GM21529 (cell line): ENCODE measurements around the gene ZNF410.
A peak's percentile ranks its signal among the peaks of the same experiment; 100 is the strongest.
"Not testable (repeated sequence)": the region's sequence is repeated elsewhere in the genome, so short reads cannot be mapped to it uniquely, and the experiment has no call there.

Source experiments
- ATAC-seq: cut with Tn5 transposase; IDR thresholded peaks from one replicate; pipeline ENCODE4 v1.9.1; 2021; ENCODE audit not compliant: unreplicated experiment

ZNF410 gene

GRCh38 chr14:73886449-73887317 is at the start of gene ZNF410:
TSS of gene ZNF410 (plus strand) at chr14:73886859. CDS start at chr14:73892176, 5,317 bp downstream.
- peak; percentile 92 for ATAC-seq

GRCh38 chr14:73838293-73839034 is 48.2 kb upstream of the ZNF410 start:
- not testable (repeated sequence) for ATAC-seq

GRCh38 chr14:73842201-73842600 is 44.5 kb upstream of the ZNF410 start:
- no peak for ATAC-seq

GRCh38 chr14:73842851-73843250 is 43.8 kb upstream of the ZNF410 start:
- ATAC-seq: no peak

- ATAC-seq: no peak
Measured at GRCh38 chr14:73843296-73843695, 43.4 kb upstream of the ZNF410 start.

GRCh38 chr14:73846947-73847346 is 39.7 kb upstream of the ZNF410 start:
- ATAC-seq: no peak

GRCh38 chr14:73851000-73851399 is 35.7 kb upstream of the ZNF410 start:
- no peak for ATAC-seq

GRCh38 chr14:73851567-73852382 is 34.9 kb upstream of the ZNF410 start, which contains the start of gene PTGR2:
TSS of gene PTGR2 (plus strand) at chr14:73851831. CDS start at chr14:73858863, 7,032 bp downstream.
- no peak for ATAC-seq

GRCh38 chr14:73859145-73859544 is 27.5 kb upstream of the ZNF410 start:
- no peak for ATAC-seq

GRCh38 chr14:73861073-73861472 is 25.6 kb upstream of the ZNF410 start:
- no peak for ATAC-seq

GRCh38 chr14:73862480-73862879 is 24.2 kb upstream of the ZNF410 start:
- no peak for ATAC-seq

- no peak for ATAC-seq
Measured at GRCh38 chr14:73863209-73863608, 23.4 kb upstream of the ZNF410 start.

- ATAC-seq: no peak
Measured at GRCh38 chr14:73865534-73866113, 21.0 kb upstream of the ZNF410 start.

GRCh38 chr14:73869754-73870153 is 16.9 kb upstream of the ZNF410 start:
- ATAC-seq: not testable (repeated sequence)

- ATAC-seq: no peak
Measured at GRCh38 chr14:73870525-73871235, 16.0 kb upstream of the ZNF410 start.

- no peak for ATAC-seq
Measured at GRCh38 chr14:73873660-73874059, 13.0 kb upstream of the ZNF410 start.

- ATAC-seq: no peak
Measured at GRCh38 chr14:73877790-73878189, 8.9 kb upstream of the ZNF410 start.

- no peak for ATAC-seq
Measured at GRCh38 chr14:73878436-73878835, 8.2 kb upstream of the ZNF410 start.

GRCh38 chr14:73879027-73879426 is 7.6 kb upstream of the ZNF410 start:
- no peak for ATAC-seq
